22Rv1 (cell line): Measurements from ENCODE around the gene FBXW12.

Experiments used
- CTCF ChIP-seq: fragments of 450-650 bp; IDR thresholded peaks from 2 replicates; pipeline ENCODE4 v1.5.1; 2017; ENCODE audit warnings: mild to moderate bottlenecking
- ZFX ChIP-seq: fragments of 450-650 bp; IDR thresholded peaks from 2 replicates; pipeline ENCODE4 v1.6.1; 2017; ENCODE audit warnings: antibody characterized with exemption, borderline replicate concordance

GRCh38 chr3:48343432-48343831, 28.6 kb upstream of the FBXW12 start:
- TF ChIP-seq CTCF (no peak), ZFX (no peak)
